ENCODE measurements around the gene CADM2. TPM values are rescaled to one million over a fixed set of nuclear protein-coding genes. Genes with fewer than 3 reads are reported as not detected.

The CADM2 gene
- total RNA-seq, 1 experiment from 2014 or later = not detected

DNA sequence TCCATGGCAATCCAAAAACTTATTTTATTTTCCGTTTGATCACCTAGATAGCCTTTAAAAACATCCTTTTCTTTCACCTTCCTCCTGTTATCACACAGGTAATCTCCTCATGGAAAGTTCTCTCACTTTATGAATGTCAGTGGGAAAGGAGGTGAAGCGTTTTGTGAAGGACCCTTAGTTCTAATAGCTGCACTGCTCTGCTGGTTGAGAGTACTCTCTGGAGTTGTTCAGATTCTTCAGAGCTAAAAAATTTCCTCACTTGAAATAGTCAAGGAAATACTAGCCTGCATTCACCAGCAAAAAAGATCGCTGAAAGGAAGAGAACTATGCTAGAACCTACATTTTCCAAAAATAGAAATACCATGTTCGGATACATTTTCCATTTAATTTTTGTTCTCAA is 1097.2 kb downstream of the CADM2 start:
- no peaks in the 10 kb centered on the region for H3K27me3 Mint-ChIP-seq (ENCODE audit: insufficient read depth, unreplicated experiment)

DNA sequence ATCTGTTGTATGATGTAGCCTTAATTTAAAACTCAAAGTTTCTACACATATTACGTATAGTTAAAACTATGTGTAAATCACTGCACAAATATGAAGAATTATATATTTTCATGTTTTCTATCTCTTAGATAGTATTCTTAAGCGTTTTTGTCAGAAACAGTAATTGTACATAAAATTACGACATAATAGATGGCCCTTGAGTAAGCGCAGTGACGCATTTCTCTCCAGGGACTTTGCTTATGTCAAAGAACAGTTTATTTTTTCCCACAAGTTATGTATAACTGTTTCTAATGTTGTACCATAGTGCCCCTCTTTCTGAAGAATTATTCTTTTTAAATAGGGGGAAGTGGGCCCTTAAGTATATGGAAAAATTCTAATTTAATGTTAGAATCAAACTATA is 1098.2 kb downstream of the CADM2 start:
- no peaks in the 10 kb centered on the region for H3K4me1 ChIP-seq
- Mint-ChIP-seq H3K36me3 (ENCODE audit: insufficient read depth, unreplicated experiment) (no peaks in the 10 kb centered on the region), H3K27ac (ENCODE audit: unreplicated experiment) (no peak overlapping the region), H3K27me3 (ENCODE audit: insufficient read depth, unreplicated experiment) (no peaks in the 10 kb centered on the region), H3K4me1 (ENCODE audit: low read depth, unreplicated experiment) (no peaks in the 10 kb centered on the region), H3K9me3 (ENCODE audit: unreplicated experiment) (no peaks in the 10 kb centered on the region), H3K4me3 (ENCODE audit: unreplicated experiment) (no peak overlapping the region)
- no peaks in the 10 kb centered on the region for H3K27me3 ChIP-seq (replicated peaks; ENCODE audit: control insufficient read depth, insufficient read depth, low read length)
- no peaks in the 10 kb centered on the region for H3K9me3 ChIP-seq
- no peaks in the 10 kb centered on the region for H3K36me3 ChIP-seq (ENCODE audit: control insufficient read depth, insufficient read depth, low read length)
- no peak for DNase-seq
- TF ChIP-seq, protein P1, sequence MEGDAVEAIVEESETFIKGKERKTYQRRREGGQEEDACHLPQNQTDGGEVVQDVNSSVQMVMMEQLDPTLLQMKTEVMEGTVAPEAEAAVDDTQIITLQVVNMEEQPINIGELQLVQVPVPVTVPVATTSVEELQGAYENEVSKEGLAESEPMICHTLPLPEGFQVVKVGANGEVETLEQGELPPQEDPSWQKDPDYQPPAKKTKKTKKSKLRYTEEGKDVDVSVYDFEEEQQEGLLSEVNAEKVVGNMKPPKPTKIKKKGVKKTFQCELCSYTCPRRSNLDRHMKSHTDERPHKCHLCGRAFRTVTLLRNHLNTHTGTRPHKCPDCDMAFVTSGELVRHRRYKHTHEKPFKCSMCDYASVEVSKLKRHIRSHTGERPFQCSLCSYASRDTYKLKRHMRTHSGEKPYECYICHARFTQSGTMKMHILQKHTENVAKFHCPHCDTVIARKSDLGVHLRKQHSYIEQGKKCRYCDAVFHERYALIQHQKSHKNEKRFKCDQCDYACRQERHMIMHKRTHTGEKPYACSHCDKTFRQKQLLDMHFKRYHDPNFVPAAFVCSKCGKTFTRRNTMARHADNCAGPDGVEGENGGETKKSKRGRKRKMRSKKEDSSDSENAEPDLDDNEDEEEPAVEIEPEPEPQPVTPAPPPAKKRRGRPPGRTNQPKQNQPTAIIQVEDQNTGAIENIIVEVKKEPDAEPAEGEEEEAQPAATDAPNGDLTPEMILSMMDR (IDR thresholded peaks at IDR 0.05; ENCODE audit: insufficient read depth in 1 of 2, low read depth in 1 of 2, low read length in 1 of 2, severe bottlenecking in 1 of 2, unreplicated experiment in 1 of 2) = no peak
- ChIA-PET POLR2A (no interaction called here), CTCF (no interaction called here)
- H3K4me3 ChIP-seq (ENCODE audit: low read depth, low read length) = no peak overlapping the region
- intact Hi-C loops (cut with micrococcal nuclease; ENCODE audit: unreplicated experiment) = no loop called here
- BruUV-seq (replicated peaks) = no TSS peak

More for the DNA sequence above, 1097.2 kb downstream of the CADM2 start:
- H3K27ac Mint-ChIP-seq (ENCODE audit: unreplicated experiment) = no peak overlapping the region
- POLR2A ChIA-PET = no interaction called here
- Histone ChIP-seq H3K27me3 (replicated peaks; ENCODE audit: control insufficient read depth, insufficient read depth, low read length) (no peaks in the 10 kb centered on the region), H3K36me3 (ENCODE audit: control insufficient read depth, insufficient read depth, low read length) (no peaks in the 10 kb centered on the region), H3K9me3 (no peaks in the 10 kb centered on the region), H3K4me1 (no peaks in the 10 kb centered on the region), H3K4me3 (ENCODE audit: low read depth, low read length) (no peak overlapping the region)
- intact Hi-C loops (cut with micrococcal nuclease; ENCODE audit: unreplicated experiment) = no loop called here
- DNase-seq = no peak
- CTCF ChIA-PET = no interaction called here
- peaks cover 4% of the 10 kb centered on the region for H3K4me1 Mint-ChIP-seq (ENCODE audit: low read depth, unreplicated experiment)
- H3K4me3 Mint-ChIP-seq (ENCODE audit: unreplicated experiment) = no peak overlapping the region
- TF ChIP-seq, protein P1 (IDR thresholded peaks at IDR 0.05; ENCODE audit: insufficient read depth in 1 of 2, low read depth in 1 of 2, low read length in 1 of 2, severe bottlenecking in 1 of 2, unreplicated experiment in 1 of 2) = no peak
- no peaks in the 10 kb centered on the region for H3K36me3 Mint-ChIP-seq (ENCODE audit: insufficient read depth, unreplicated experiment)
- no peaks in the 10 kb centered on the region for H3K9me3 Mint-ChIP-seq (ENCODE audit: unreplicated experiment)
- BruUV-seq (replicated peaks) = no TSS peak

DNA sequence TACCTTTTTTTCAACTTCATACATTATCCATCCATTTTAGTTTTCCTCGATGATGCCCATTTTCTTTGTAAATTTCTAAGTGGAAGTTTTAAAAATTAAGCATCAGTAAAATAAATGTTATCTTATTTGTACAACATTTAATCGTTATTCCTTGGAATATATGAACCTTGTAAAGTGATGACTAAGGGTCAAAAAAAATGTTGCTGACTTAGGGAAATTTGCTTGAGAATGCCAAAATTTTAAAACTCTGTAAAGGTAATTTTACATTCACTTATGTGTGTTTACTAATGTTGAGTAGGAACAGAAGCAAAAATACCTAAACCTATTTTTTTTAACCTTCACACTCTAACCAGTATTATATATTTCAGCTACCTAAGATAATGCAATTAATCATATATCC is 1115.0 kb downstream of the CADM2 start:
- H3K36me3 Mint-ChIP-seq (ENCODE audit: insufficient read depth, unreplicated experiment) = no peaks in the 10 kb centered on the region
- no peaks in the 10 kb centered on the region for H3K4me1 ChIP-seq
- no peaks in the 10 kb centered on the region for H3K27me3 ChIP-seq (replicated peaks; ENCODE audit: control insufficient read depth, insufficient read depth, low read length)
- H3K27me3 Mint-ChIP-seq (ENCODE audit: insufficient read depth, unreplicated experiment) = no peaks in the 10 kb centered on the region
- TF ChIP-seq, protein P1 (IDR thresholded peaks at IDR 0.05; ENCODE audit: insufficient read depth in 1 of 2, low read depth in 1 of 2, low read length in 1 of 2, severe bottlenecking in 1 of 2, unreplicated experiment in 1 of 2) = no peak
- BruUV-seq (replicated peaks) = no TSS peak
- intact Hi-C loops (cut with micrococcal nuclease; ENCODE audit: unreplicated experiment) = no loop called here
- CTCF ChIA-PET = no interaction called here
- no peaks in the 10 kb centered on the region for H3K36me3 ChIP-seq (ENCODE audit: control insufficient read depth, insufficient read depth, low read length)
- POLR2A ChIA-PET = no interaction called here
- H3K4me1 Mint-ChIP-seq (ENCODE audit: low read depth, unreplicated experiment) = no peaks in the 10 kb centered on the region
- H3K27ac Mint-ChIP-seq (ENCODE audit: unreplicated experiment) = no peak overlapping the region
- H3K9me3 ChIP-seq = no peaks in the 10 kb centered on the region
- H3K4me3 ChIP-seq (ENCODE audit: low read depth, low read length) = no peak overlapping the region
- H3K9me3 Mint-ChIP-seq (ENCODE audit: unreplicated experiment) = no peaks in the 10 kb centered on the region
- H3K4me3 Mint-ChIP-seq (ENCODE audit: unreplicated experiment) = no peak overlapping the region
- DNase-seq = no peak

Data from Caco-2 (cell line).